Erythroblast (primary cell): Measurements from ENCODE around the gene ARSD.

Experiments
- DNase-seq, 2 experiments: peaks; one replicate each; lab custom pipeline; 2025; lab: John Stamatoyannopoulos, UW
- GATA1 ChIP-seq: IDR thresholded peaks from 2 replicates; pipeline ENCODE4 v1.6.1; 2011; ENCODE audit warnings: low read depth, mild to moderate bottlenecking, control low read depth, low read length, moderate library complexity
- POLR2A ChIP-seq: IDR thresholded peaks from 2 replicates; pipeline ENCODE4 v1.6.1; 2011; ENCODE audit warnings: mild to moderate bottlenecking, low read length

Gene ARSD

DNA sequence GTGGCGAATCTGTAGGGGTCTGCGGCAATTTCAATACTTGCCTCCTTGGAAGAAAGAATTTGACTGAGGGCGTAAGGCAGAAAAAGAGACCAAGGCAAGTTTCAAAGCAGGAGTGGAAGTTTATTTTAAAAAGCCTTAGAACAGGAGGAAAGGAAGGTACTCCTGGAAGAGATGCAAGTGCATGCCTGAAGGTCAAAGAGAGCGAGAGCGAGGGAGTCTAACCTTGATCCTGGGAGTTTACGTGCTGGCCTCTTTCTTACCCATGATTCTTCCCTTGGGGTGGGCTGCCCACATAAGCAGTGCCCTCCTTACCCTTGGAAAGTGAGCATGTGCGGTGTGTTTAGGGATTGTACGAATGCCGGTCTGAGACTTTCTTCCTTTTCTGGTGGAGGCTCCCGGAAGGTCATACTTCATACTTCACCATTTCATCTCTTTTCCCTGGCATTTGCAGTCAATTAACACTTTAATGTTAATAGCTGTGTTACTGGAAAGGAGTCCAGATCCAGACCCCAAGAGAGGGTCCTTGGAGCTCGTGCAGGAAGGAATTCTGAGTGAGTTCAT, 40.0 kb downstream of the ARSD start:
- TF ChIP-seq POLR2A: no peak
- no peak for TF ChIP-seq GATA1
- DNase-seq: no peak

DNA sequence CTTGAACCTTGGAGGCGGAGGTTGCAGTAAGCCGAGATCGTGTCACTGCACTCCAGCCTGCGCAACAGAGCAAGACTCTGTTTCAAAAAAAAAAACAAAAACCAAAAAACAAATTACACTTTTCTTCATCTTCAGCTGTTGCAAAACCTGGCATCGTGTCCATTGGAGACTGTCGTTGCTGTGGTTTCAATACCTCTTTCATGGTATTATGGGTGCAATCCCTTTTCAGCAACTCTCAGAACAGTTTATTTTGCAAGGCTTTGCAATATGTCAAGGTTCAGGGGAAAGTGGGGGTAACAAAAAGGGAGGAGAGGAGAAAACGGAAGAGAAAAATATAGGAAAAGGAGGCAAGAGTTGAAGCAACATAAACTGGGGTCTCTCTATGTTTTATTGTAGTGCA, 40.8 kb downstream of the ARSD start:
- DNase-seq: no peak
- TF ChIP-seq GATA1 (no peak), POLR2A (no peak)

DNA sequence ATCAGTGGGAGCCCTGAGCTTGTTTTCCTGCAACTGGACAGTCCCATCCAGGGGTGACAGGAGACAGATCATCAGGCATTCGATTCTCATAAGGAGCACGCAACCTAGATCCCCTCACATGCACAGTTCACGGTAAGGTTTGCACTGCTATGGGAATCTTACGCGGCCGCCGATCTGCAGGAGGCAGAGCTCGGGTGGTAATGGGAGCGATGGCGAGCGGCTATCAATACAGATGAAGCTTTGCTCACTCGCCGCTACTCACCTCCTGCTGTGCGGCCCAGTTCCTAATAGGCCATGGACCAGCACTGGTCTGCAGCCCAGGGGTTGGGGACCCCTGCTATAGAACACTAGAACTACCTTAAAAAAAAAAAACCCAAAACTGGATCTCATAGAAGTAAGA, 45.4 kb downstream of the ARSD start:
- no peak for DNase-seq
- TF ChIP-seq GATA1 (no peak), POLR2A (no peak)

DNA sequence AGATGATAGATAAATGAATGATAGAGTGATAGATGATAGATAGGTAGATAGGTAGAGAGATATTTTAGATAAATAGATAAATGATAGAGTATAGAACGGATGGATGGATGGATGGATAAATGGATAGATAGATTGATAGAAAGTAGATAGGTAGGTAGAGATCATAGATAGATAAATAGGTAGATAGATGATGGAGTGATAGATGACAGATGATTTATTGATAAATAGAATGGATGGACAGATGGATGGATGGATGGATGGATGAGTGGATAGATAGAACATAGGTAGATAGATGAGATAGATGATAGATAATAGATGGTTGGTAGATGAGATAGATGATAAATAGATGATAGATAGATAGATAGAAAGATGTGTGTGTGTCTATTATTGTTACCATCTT, 49.5 kb downstream of the ARSD start:
- no peak for TF ChIP-seq POLR2A
- no peak for TF ChIP-seq GATA1
- no peak for DNase-seq

DNA sequence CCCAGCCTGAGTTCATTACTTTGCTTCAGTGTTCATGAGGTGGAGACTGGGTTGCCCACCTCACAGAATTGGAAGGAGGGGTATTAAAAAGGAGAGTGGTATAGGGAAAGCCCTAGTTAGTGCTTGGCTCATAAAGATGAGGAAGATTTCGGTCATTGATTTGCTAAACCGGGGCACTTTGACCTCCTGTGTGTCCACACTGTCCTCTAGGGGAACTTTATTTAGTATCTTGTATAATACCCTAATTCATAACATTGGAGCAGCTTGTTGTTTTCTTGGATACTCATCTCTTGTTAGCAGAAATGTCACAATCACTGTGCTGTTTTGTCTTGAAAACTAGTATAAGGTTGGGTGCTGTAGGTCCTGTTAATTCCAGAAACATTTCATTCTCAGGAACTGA, 50.6 kb downstream of the ARSD start:
- TF ChIP-seq POLR2A (no peak), GATA1 (no peak)
- no peak for DNase-seq

DNA sequence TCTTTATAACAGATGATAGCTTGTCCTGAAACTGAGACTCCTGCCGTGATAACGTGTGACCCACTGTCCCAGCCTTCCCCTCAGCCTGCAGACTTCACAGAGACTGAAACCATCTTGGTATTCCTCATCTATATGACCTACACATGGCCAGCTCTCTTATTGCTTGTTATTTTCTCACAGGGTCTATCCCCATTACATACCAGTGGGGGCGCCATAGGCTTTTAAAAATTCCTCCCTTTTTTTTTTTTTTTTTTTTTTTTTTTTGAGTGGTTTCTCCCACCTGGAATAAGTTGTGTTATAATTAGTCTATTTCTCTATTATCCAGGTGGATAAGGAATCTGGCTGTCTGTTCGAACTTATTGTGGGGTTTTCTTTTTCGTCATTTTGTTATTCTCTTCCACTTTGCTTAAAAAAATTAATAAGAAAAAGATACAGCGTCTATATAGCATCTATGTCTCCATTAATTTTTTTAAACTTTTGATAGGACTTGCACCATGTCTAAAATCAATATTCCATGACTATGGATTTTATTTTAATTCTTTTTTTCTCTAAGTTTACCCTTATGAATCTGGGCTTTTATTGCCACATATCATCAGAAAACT, 53.2 kb downstream of the ARSD start:
- DNase-seq: peak in 1 of 2 experiments; percentile 9
- no peak for TF ChIP-seq GATA1
- no peak for TF ChIP-seq POLR2A

DNA sequence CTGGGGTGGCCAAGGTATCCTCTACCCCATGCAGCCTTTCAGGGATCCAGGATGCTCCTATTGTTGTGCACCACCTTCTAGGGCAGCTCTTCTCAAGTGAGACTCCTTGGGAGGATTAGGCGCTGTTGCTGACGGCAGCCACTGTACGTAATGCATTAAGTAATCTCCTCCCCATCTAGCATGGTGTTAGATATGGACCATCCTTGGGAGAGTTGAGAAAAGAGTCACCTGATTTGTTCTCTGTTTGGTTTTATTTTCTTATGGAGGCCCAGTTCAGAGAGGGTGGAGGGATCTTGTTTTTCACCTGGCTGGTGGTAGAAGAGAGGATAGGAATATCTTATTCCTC, 54.0 kb downstream of the ARSD start:
- DNase-seq: no peak
- TF ChIP-seq GATA1 (no peak), POLR2A (no peak)

DNA sequence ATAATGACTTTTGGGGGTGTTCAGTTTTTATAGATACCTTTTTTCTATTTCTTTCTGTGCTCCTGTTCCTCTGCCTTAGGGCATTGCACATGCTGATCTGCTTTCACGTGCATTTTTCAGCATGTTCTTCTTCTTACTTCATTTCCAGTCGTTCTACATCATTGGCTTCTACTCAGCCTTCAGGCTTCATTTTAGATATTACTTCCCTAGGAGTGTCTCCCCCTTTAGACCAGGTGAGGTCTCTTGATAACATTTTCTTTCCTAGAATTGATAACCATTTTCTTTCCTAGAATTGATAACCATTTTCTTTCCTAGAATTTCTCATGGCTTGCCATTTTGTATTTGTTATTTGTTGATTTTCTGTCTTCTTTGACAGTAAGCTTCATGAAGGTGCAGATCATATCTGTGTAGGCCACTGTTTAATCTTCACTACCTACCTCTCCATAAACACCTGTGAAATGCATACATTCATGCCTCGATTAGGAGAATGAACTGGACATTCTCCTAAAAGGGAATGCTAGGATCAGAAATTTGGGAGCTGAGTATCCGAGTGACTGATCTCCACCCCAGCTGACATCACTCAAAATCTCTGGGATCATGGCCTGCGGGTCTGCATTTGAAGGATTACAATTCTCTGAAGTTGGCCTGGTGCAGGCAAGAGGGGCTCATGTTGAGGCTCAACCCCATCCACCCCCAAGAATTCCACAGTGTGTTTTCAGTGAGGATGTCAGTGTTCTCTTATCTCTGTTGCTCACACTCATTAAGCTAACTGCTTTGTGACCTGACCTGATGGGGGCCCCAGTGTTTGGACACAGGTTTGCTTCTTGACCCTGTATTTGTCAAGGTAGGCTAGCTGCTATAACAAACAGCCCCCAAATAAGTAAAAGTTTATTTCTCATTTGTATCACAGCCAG, 54.7 kb downstream of the ARSD start:
- peak; percentile 2 to 29 for DNase-seq
- TF ChIP-seq GATA1 (no peak), POLR2A (no peak)

DNA sequence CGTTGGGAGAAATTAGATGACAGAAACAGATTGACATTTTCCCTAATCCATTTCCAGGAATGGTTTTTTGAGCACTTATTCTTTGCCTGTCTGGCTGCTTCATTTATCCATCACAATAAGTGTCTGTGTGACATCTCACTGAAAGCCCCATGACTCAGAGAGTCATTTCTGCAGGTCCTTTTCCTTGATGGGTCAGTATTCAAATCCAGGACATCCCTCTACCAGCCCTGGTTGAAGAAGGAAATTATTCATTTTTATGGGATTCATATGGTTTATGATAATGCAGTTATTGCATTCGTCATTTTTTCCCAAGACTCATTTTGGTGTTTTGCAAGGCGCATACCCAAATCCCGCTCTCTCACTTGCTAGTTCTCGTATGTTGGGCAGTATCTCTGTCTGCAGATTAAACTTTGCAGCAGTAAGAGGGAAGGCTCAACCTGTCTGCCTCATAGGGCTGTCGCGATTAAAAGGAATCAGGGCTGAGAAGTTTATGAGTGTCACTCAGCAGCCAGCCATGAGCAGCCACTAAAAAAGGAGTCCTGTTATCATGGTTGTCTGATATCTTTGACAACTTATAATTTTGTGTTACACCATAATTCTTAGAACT, 56.4 kb downstream of the ARSD start:
- TF ChIP-seq POLR2A: no peak
- TF ChIP-seq GATA1: no peak
- no peak for DNase-seq

DNA sequence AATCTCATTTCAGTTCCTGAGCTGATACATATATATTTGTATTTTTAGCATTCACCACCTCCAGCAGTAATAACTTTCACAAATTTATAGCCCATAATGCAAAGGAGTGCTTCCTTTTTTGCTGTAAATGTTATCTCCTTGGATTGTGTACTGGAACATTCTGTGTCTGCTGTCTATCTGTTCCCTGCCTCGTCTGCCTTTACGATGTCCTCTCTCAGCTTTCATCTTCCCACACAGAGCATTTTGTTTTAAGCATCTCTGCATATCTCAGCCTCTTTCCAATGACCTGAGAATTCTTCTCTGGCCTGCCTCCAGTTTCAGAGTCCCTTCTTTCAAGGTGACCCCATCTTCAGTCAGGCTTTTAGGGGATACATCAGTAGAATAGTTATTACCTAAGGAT, 57.3 kb downstream of the ARSD start:
- TF ChIP-seq GATA1: no peak
- TF ChIP-seq POLR2A: no peak
- DNase-seq: no peak

DNA sequence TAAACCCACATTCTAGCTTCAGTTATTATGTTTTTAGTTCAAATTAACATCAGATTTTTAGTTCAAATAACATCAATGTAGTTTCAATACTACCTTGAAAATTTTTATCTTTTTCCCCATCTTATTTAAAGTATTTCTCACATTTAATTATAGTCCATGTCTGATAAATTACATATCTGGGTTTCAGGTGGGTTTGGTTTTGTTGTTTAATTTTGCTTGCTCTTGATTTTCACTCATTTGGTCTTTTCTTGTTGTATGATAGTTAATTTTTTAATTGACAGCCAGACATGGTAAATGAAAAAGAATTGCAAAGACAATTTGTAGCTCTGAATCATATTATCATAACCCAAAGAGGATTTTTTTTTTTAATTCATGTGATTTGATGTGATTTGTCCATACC, 58.5 kb downstream of the ARSD start:
- no peak for TF ChIP-seq GATA1
- no peak for TF ChIP-seq POLR2A
- DNase-seq: no peak

DNA sequence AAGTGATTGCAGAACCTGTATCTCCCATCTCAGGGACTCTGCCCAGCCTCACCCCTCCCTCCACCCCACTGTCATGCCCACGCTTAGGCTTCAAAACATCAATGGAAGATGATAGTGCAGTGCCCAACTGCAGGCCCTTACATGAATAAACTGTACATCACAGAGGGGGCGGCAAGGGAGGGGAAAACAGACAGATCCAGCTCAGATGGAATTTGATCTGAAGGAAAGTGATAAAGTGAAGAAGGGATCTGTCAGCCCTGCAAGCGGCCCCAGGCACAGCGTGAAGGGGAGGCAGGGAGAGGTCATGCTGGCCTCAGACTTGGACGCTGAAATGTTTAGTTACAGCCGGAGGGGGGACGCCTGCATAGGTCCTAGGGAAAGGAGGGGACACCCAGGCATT, 61.9 kb downstream of the ARSD start:
- no peak for DNase-seq
- no peak for TF ChIP-seq POLR2A
- TF ChIP-seq GATA1: no peak

DNA sequence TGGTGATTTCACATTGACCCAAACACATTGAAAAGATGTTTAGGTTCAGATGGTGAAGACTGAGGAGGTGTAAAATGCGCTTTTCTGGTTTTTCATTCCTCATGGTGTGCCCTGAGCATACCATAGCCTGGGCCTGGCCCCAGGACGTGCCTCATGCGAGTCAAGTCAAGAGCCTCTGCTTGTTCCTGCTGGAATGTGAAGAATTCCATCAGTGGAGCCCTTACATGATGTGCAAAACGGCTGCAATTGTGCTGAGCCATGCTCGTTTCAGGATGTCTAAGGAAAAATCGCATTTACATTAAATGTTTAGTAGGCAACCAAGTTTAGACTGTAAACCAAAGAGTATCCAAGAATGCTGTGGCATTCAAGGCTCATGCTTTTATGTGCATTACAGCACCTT, 65.5 kb downstream of the ARSD start:
- no peak for DNase-seq
- TF ChIP-seq POLR2A (no peak), GATA1 (no peak)

DNA sequence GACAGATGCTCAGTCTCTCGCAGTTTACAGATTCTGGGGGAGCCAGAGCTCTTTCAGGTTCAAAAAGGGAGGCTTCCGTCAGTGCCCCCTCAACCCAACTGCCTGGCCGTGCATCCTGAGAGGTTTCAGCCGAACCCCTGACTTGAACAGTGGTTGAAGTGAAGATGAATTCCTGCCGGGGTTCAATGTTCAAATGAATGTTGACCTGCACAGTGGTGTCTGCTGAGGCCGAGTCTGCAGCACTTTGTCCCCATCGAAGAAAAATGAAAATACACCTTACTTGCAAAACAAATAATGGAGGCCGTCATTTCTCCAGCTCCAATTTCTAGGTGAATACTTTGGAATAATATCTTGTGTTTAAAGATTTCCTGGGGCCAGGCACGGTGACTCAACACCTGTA, 66.7 kb downstream of the ARSD start:
- no peak for TF ChIP-seq POLR2A
- no peak for TF ChIP-seq GATA1
- no peak for DNase-seq
